Activated naive CD4-positive, alpha-beta T cell treated with anti-CD3 and anti-CD28 coated beads for 36 hours (primary cell): ENCODE results near the gene SLC48A1. TPM values are rescaled to one million over a fixed set of nuclear protein-coding genes. Genes with fewer than 3 reads are reported as not detected.

Experiments
- CTCF ChIA-PET: fragments of 350-600 bp; sonication (Branson Sonifier 250); formaldehyde crosslinking; loops from one replicate; lab custom pipeline; 2021; ENCODE audit warnings: antibody characterized with exemption; lab: Charles Lee
- DNase-seq: peaks from one replicate; pipeline ENCODE4 v3.0.0-alpha.2; 2020
- H3K27ac Mint-ChIP-seq: one replicate; pipeline ENCODE4 v1.8.0; 2021; ENCODE audit warnings: mild to moderate bottlenecking, mixed read lengths
- H3K27me3 Mint-ChIP-seq: one replicate; pipeline ENCODE4 v1.8.0; 2021; ENCODE audit warnings: low read depth, mixed read lengths
- H3K36me3 Mint-ChIP-seq: one replicate; pipeline ENCODE4 v1.8.0; 2021; ENCODE audit warnings: low read depth, mixed read lengths
- H3K4me1 Mint-ChIP-seq: one replicate; pipeline ENCODE4 v1.8.0; 2021; ENCODE audit warnings: low read depth, mixed read lengths
- H3K4me3 Mint-ChIP-seq: one replicate; pipeline ENCODE4 v1.8.0; 2021; ENCODE audit warnings: mild to moderate bottlenecking, moderate library complexity, mixed read lengths
- H3K9me3 Mint-ChIP-seq: one replicate; pipeline ENCODE4 v1.8.0; 2021; ENCODE audit warnings: mixed read lengths
- intact Hi-C: fragments of 100-400 bp; cut with micrococcal nuclease; formaldehyde crosslinking; loops from one replicate; pipeline ENCODE4 v1.15.1; 2023
- total RNA-seq, 2 experiments: library from RNA; stranded (reverse); gene quantifications; one replicate each; pipeline ENCODE4 v1.2.3, GENCODE V29; 2021

The SLC48A1 gene
- total RNA-seq, 2 experiments from 2014 or later, result 16.6 to 21.0 TPM

GRCh38 chr12:47817272-47818006, 44.4 kb downstream of the SLC48A1 start:
- CTCF ChIA-PET, result interaction anchor here (1.0 to 27.8 kb wide), 12 partner anchors 10 to 74 kb away, joined by 3 to 848 read pairs (median 6); no protein-coding TSS in a partner anchor
- Mint-ChIP-seq H3K36me3 (peaks cover 62% of the 10 kb centered on the region), H3K27ac (peak overlapping the region; percentile 98), H3K27me3 (no peaks in the 10 kb centered on the region), H3K9me3 (peaks cover 3% of the 10 kb centered on the region), H3K4me3 (peak overlapping the region; percentile 88), H3K4me1 (peaks cover 55% of the 10 kb centered on the region)
- DNase-seq, result peak; percentile 60
- intact Hi-C loops, result loop anchor here (1.0 to 10.0 kb wide), 4 partner anchors 9 to 1443 kb away; partner anchors contain the start of gene SLC38A2

GRCh38 chr12:47818007-47818376, 45.0 kb downstream of the SLC48A1 start:
- Mint-ChIP-seq H3K4me1 (peaks cover 57% of the 10 kb centered on the region), H3K27ac (peak overlapping the region; percentile 98)
- intact Hi-C loops, result loop anchor here (10.0 kb wide), 1 partner anchor 1443 kb away; the partner anchor contains the start of gene SLC38A2

GRCh38 chr12:47818467-47819137, 45.6 kb downstream of the SLC48A1 start:
- peak; percentile 79 for DNase-seq
- CTCF ChIA-PET, result interaction anchor here (1.1 to 27.8 kb wide), 8 partner anchors 12 to 75 kb away, joined by 3 to 848 read pairs (median 12); no protein-coding TSS in a partner anchor
- Mint-ChIP-seq H3K9me3 (peaks cover 3% of the 10 kb centered on the region), H3K36me3 (peaks cover 53% of the 10 kb centered on the region), H3K27ac (peak overlapping the region; percentile 98), H3K4me3 (peak overlapping the region; percentile 88), H3K27me3 (no peaks in the 10 kb centered on the region), H3K4me1 (peaks cover 60% of the 10 kb centered on the region)
- intact Hi-C loops, result loop anchor here (1.0 to 10.0 kb wide), 2 partner anchors 19 to 1444 kb away; partner anchors contain the start of gene SLC38A2

More at GRCh38 chr12:47818007-47818376, 45.0 kb downstream of the SLC48A1 start:
- peaks cover 59% of the 10 kb centered on the region for H3K36me3 Mint-ChIP-seq
- H3K9me3 Mint-ChIP-seq, result peaks cover 3% of the 10 kb centered on the region
- peak overlapping the region; percentile 88 for H3K4me3 Mint-ChIP-seq
- no peaks in the 10 kb centered on the region for H3K27me3 Mint-ChIP-seq
- DNase-seq, result peak; percentile 38
- CTCF ChIA-PET, result interaction anchor here (1.0 to 27.8 kb wide), 9 partner anchors 11 to 75 kb away, joined by 3 to 848 read pairs (median 10); no protein-coding TSS in a partner anchor

- Mint-ChIP-seq H3K27ac (peak overlapping the region; percentile 98), H3K36me3 (peaks cover 46% of the 10 kb centered on the region), H3K4me1 (peaks cover 63% of the 10 kb centered on the region), H3K4me3 (peak overlapping the region; percentile 95), H3K9me3 (peaks cover 3% of the 10 kb centered on the region), H3K27me3 (no peaks in the 10 kb centered on the region)
- intact Hi-C loops, result loop anchor here (1.0 to 10.0 kb wide), 2 partner anchors 18 to 1445 kb away; partner anchors contain the start of gene SLC38A2
- CTCF ChIA-PET, result interaction anchor here (1.2 to 27.8 kb wide), 5 partner anchors 11 to 76 kb away, joined by 3 to 848 read pairs (median 14); no protein-coding TSS in a partner anchor
- DNase-seq, result peak; percentile 76
Measured at GRCh38 chr12:47819138-47819895, 46.3 kb downstream of the SLC48A1 start.

GRCh38 chr12:47819896-47820630, 47.0 kb downstream of the SLC48A1 start, which contains the start of gene HDAC7:
Gene HDAC7, minus strand, starts transcription at chr12:47819903. Its CDS starts 118 bp downstream, at chr12:47819785.
- DNase-seq, result peak; percentile 82
- intact Hi-C loops, result loop anchor here (1.0 to 10.0 kb wide), 3 partner anchors 12 to 1445 kb away; partner anchors contain the start of gene SLC38A2
- CTCF ChIA-PET, result interaction anchor here (1.2 to 27.8 kb wide), 3 partner anchors 11 to 53 kb away, joined by 3 to 848 read pairs (median 4); no protein-coding TSS in a partner anchor
- Mint-ChIP-seq H3K9me3 (peaks cover under 1% of the 10 kb centered on the region), H3K4me1 (peaks cover 63% of the 10 kb centered on the region), H3K4me3 (peak within 1 kb of the TSS; percentile 95), H3K36me3 (peaks cover 39% of the 10 kb centered on the region), H3K27me3 (no peaks in the 10 kb centered on the region), H3K27ac (peak within 1 kb of the TSS; percentile 99)

- H3K9me3 Mint-ChIP-seq, result no peaks in the 10 kb centered on the region
- H3K27me3 Mint-ChIP-seq, result no peaks in the 10 kb centered on the region
- no peak for DNase-seq
- intact Hi-C loops, result loop anchor here (1.0 kb wide), 1 partner anchor 12 kb away; no protein-coding TSS in a partner anchor
- CTCF ChIA-PET, result interaction anchor here (1.2 to 27.8 kb wide), 4 partner anchors 12 to 53 kb away, joined by 3 to 848 read pairs (median 6); no protein-coding TSS in a partner anchor
- peaks cover 63% of the 10 kb centered on the region for H3K4me1 Mint-ChIP-seq
- H3K36me3 Mint-ChIP-seq, result peaks cover 31% of the 10 kb centered on the region
- H3K4me3 Mint-ChIP-seq, result peak overlapping the region; percentile 95
- H3K27ac Mint-ChIP-seq, result peak overlapping the region; percentile 99
Measured at GRCh38 chr12:47820631-47821345, 47.8 kb downstream of the SLC48A1 start.

- Mint-ChIP-seq H3K9me3 (no peaks in the 10 kb centered on the region), H3K4me3 (peak overlapping the region; percentile 95), H3K27me3 (no peaks in the 10 kb centered on the region), H3K27ac (peak overlapping the region; percentile 99), H3K4me1 (peaks cover 64% of the 10 kb centered on the region), H3K36me3 (peaks cover 27% of the 10 kb centered on the region)
- intact Hi-C loops, result no loop called here
- DNase-seq, result no peak
- CTCF ChIA-PET, result interaction anchor here (2.4 to 27.8 kb wide), 2 partner anchors 13 kb away, joined by 7 to 848 read pairs; no protein-coding TSS in a partner anchor
Measured at GRCh38 chr12:47821346-47821706, 48.3 kb downstream of the SLC48A1 start.

GRCh38 chr12:47822401-47822800, 49.4 kb downstream of the SLC48A1 start:
- DNase-seq, result no peak
- Mint-ChIP-seq H3K27me3 (no peaks in the 10 kb centered on the region), H3K4me3 (no peak overlapping the region), H3K9me3 (no peaks in the 10 kb centered on the region), H3K4me1 (peaks cover 67% of the 10 kb centered on the region), H3K27ac (peak overlapping the region; percentile 62), H3K36me3 (peaks cover 19% of the 10 kb centered on the region)
- CTCF ChIA-PET, result interaction anchor here (1.0 to 27.8 kb wide), 5 partner anchors 9 to 55 kb away, joined by 3 to 848 read pairs (median 6); no protein-coding TSS in a partner anchor
- intact Hi-C loops, result no loop called here

- intact Hi-C loops, result no loop called here
- Mint-ChIP-seq H3K36me3 (peaks cover 15% of the 10 kb centered on the region), H3K9me3 (no peaks in the 10 kb centered on the region), H3K4me3 (no peak overlapping the region), H3K27ac (peak overlapping the region; percentile 52), H3K4me1 (peaks cover 67% of the 10 kb centered on the region), H3K27me3 (no peaks in the 10 kb centered on the region)
- CTCF ChIA-PET, result interaction anchor here (1.1 to 27.8 kb wide), 4 partner anchors 10 to 56 kb away, joined by 4 to 848 read pairs (median 6); no protein-coding TSS in a partner anchor
- no peak for DNase-seq
Measured at GRCh38 chr12:47822863-47823262, 49.8 kb downstream of the SLC48A1 start.

- Mint-ChIP-seq H3K27ac (peak overlapping the region; percentile 91), H3K4me3 (no peak overlapping the region), H3K4me1 (peaks cover 74% of the 10 kb centered on the region), H3K9me3 (no peaks in the 10 kb centered on the region), H3K27me3 (no peaks in the 10 kb centered on the region), H3K36me3 (peaks cover 8% of the 10 kb centered on the region)
- intact Hi-C loops, result loop anchor here (1.0 kb wide), 1 partner anchor 9 kb away; no protein-coding TSS in a partner anchor
- DNase-seq, result no peak
- CTCF ChIA-PET, result interaction anchor here (1.5 to 2.4 kb wide), 2 partner anchors 10 to 16 kb away, joined by 7 read pairs; no protein-coding TSS in a partner anchor
Measured at GRCh38 chr12:47823422-47824086, 50.5 kb downstream of the SLC48A1 start.
